Bronchial smooth muscle cell (primary cell): Measurements from ENCODE around the gene MSH2. TPM values are rescaled to one million over a fixed set of nuclear protein-coding genes. Genes with fewer than 3 reads are reported as not detected.

Experiments used
- total RNA-seq: library from RNA; depleted of rRNA; stranded (reverse); fragments of >200 nt; gene quantifications from 2 replicates; pipeline ENCODE4 v1.2.1, GENCODE V29; 2014

The MSH2 gene
- total RNA-seq: 13.7 and 18.3 TPM in 2 replicates

DNA sequence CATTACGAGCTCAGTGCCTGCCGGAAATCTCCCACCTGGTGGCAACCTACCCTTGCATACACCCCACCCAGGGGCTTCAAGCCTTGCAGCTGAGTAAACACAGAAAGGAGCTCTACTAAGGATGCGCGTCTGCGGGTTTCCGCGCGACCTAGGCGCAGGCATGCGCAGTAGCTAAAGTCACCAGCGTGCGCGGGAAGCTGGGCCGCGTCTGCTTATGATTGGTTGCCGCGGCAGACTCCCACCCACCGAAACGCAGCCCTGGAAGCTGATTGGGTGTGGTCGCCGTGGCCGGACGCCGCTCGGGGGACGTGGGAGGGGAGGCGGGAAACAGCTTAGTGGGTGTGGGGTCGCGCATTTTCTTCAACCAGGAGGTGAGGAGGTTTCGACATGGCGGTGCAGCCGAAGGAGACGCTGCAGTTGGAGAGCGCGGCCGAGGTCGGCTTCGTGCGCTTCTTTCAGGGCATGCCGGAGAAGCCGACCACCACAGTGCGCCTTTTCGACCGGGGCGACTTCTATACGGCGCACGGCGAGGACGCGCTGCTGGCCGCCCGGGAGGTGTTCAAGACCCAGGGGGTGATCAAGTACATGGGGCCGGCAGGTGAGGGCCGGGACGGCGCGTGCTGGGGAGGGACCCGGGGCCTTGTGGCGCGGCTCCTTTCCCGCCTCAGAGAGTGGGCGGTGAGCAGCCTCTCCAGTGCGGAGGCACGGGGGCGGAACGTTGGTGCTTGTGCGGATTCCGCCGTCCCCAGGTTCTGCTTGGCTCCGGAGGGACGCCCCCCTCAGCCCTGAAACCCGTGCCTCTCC, at the start of gene MSH2:
MSH2 (plus strand) TSS at position 352 of the 804 bp plus-strand sequence; CDS start at position 388, 36 bp downstream.

Other genes with a start within 250 kb of the MSH2 start
- 0.16 TPM in 1 of 2 replicates, not detected in the other for gene STPG4, start 247.8 kb upstream of the MSH2 start, total RNA-seq
- 302 and 394 TPM in 2 replicates for gene CALM2, start 226.6 kb upstream of the MSH2 start, total RNA-seq
- gene EPCAM, start 33.8 kb upstream of the MSH2 start, total RNA-seq: 0.17 TPM in 1 of 2 replicates, not detected in the other
- gene KCNK12, start 167.8 kb downstream of the MSH2 start, total RNA-seq: not detected in 2 replicates